ENCODE measurements around the gene POLR2J.

GRCh38 chr7:102426268-102427018 is 52.3 kb downstream of the POLR2J start:
- TF ChIP-seq CTCF (IDR thresholded peaks at IDR 0.05) (no peak), POLR2AphosphoS5 (IDR thresholded peaks at IDR 0.05) (no peak), POLR2A (IDR thresholded peaks at IDR 0.05) (no peak)

Data from sigmoid colon (tissue), 4 donors.